Measurements from ENCODE around the gene AWAT2.

The AWAT2 gene

GRCh38 chrX:70043685-70044084, 6.1 kb downstream of the AWAT2 start:
- no peak for ATAC-seq
- TF ChIP-seq CREB5 (CRISPR knock-in tag; IDR thresholded peaks at IDR 0.05; ENCODE audit: low read depth) (no peak), ISL1 (CRISPR knock-in tag; IDR thresholded peaks at IDR 0.05) (no peak), PPARA (CRISPR knock-in tag; IDR thresholded peaks at IDR 0.05; ENCODE audit: borderline replicate concordance) (no peak), ZFP3 (CRISPR knock-in tag; IDR thresholded peaks at IDR 0.05) (no peak), CSDC2 (CRISPR knock-in tag; IDR thresholded peaks at IDR 0.05) (no peak), TOX (CRISPR knock-in tag; IDR thresholded peaks at IDR 0.05; ENCODE audit: borderline replicate concordance) (no peak), ZFP30 (CRISPR knock-in tag; IDR thresholded peaks at IDR 0.05) (no peak), ZNF70 (CRISPR knock-in tag; IDR thresholded peaks at IDR 0.05) (no peak), ZC3H10 (CRISPR knock-in tag; IDR thresholded peaks at IDR 0.05) (no peak), CSRNP3 (CRISPR knock-in tag; IDR thresholded peaks at IDR 0.05) (no peak), TCF4 (CRISPR knock-in tag; IDR thresholded peaks at IDR 0.05; ENCODE audit: borderline replicate concordance) (no peak), POU6F1 (CRISPR knock-in tag; IDR thresholded peaks at IDR 0.05; ENCODE audit: borderline replicate concordance, low read depth) (no peak), OSR1 (CRISPR knock-in tag; IDR thresholded peaks at IDR 0.05) (no peak), SNAI2 (CRISPR knock-in tag; IDR thresholded peaks at IDR 0.05) (no peak), RARB (CRISPR knock-in tag; IDR thresholded peaks at IDR 0.05) (no peak), ZNF8 (CRISPR knock-in tag; IDR thresholded peaks at IDR 0.05) (no peak), ARNTL (CRISPR knock-in tag; IDR thresholded peaks at IDR 0.05; ENCODE audit: borderline replicate concordance, low read depth) (no peak), ESRRG (CRISPR knock-in tag; IDR thresholded peaks at IDR 0.05) (no peak), ZNF565 (CRISPR knock-in tag; conservative IDR thresholded peaks at IDR 0.05; ENCODE audit: low read depth) (no peak)

GRCh38 chrX:70042399-70043371, 7.1 kb downstream of the AWAT2 start:
- no peak for ATAC-seq
- TF ChIP-seq BACH2 (CRISPR knock-in tag; IDR thresholded peaks at IDR 0.05; ENCODE audit: borderline replicate concordance) (no peak), RARB (CRISPR knock-in tag; IDR thresholded peaks at IDR 0.05) (no peak), ZNF70 (CRISPR knock-in tag; IDR thresholded peaks at IDR 0.05) (no peak), ZFP30 (CRISPR knock-in tag; IDR thresholded peaks at IDR 0.05) (no peak), TCF4 (CRISPR knock-in tag; IDR thresholded peaks at IDR 0.05; ENCODE audit: borderline replicate concordance) (no peak), ISL1 (CRISPR knock-in tag; IDR thresholded peaks at IDR 0.05) (no peak), OSR1 (CRISPR knock-in tag; IDR thresholded peaks at IDR 0.05) (no peak), SNAI2 (CRISPR knock-in tag; IDR thresholded peaks at IDR 0.05) (no peak), CSRNP3 (CRISPR knock-in tag; IDR thresholded peaks at IDR 0.05) (no peak), POU6F1 (CRISPR knock-in tag; IDR thresholded peaks at IDR 0.05; ENCODE audit: borderline replicate concordance, low read depth) (no peak), ZNF565 (CRISPR knock-in tag; conservative IDR thresholded peaks at IDR 0.05; ENCODE audit: low read depth) (no peak), CREB5 (CRISPR knock-in tag; IDR thresholded peaks at IDR 0.05; ENCODE audit: low read depth) (no peak), TOX (CRISPR knock-in tag; IDR thresholded peaks at IDR 0.05; ENCODE audit: borderline replicate concordance) (no peak), ZFP3 (CRISPR knock-in tag; IDR thresholded peaks at IDR 0.05) (no peak), CSDC2 (CRISPR knock-in tag; IDR thresholded peaks at IDR 0.05) (no peak), ZC3H10 (CRISPR knock-in tag; IDR thresholded peaks at IDR 0.05) (no peak), TSHZ2 (CRISPR knock-in tag; IDR thresholded peaks at IDR 0.05) (no peak)
